K562 (cell line): Measurements from ENCODE around the gene ANKRD11. TPM values are rescaled to one million over a fixed set of nuclear protein-coding genes. Genes with fewer than 3 reads are reported as not detected.
A peak's percentile ranks its signal among the peaks of the same experiment; 100 is the strongest.

ENCODE experiments used
- ARID1B ChIP-seq: fragments of 450-650 bp; IDR thresholded peaks from 2 replicates; pipeline ENCODE4 v1.6.1; 2016; ENCODE audit warnings: antibody characterized with exemption, mild to moderate bottlenecking, inconsistent platforms
- ARID2 ChIP-seq: fragments of 450-650 bp; IDR thresholded peaks from 2 replicates; pipeline ENCODE4 v1.6.1; 2017; ENCODE audit warnings: antibody characterized with exemption, mild to moderate bottlenecking
- ATF7 ChIP-seq: fragments of 450-650 bp; IDR thresholded peaks from 2 replicates; pipeline ENCODE4 v1.7.1; 2014; ENCODE audit warnings: mild to moderate bottlenecking, moderate library complexity
- BRCA1 ChIP-seq, 2 experiments: fragments of 450-650 bp in 1 of 2; sonication (generic) in 1 of 2; formaldehyde crosslinking in 1 of 2; IDR thresholded peaks; 2 replicates each; pipeline versions ENCODE4 v1.5.0 to v1.6.1; 2017 to 2020; ENCODE audit warnings: mild to moderate bottlenecking in 1 of 2, missing genetic modification reagents in 1 of 2
- EGR1 ChIP-seq: fragments of 450-650 bp; conservative IDR thresholded peaks from 2 replicates; pipeline ENCODE4 v1.6.1; 2017; ENCODE audit warnings: mild to moderate bottlenecking
- FIP1L1 ChIP-seq: fragments of 200-400 bp; formaldehyde crosslinking; IDR thresholded peaks from 2 replicates; pipeline ENCODE4 v1.6.1; 2018; ENCODE audit warnings: mild to moderate bottlenecking, low read depth, low read length; ENCODE audit not compliant: poor library complexity, severe bottlenecking
- KDM2B ChIP-seq: fragments of 250-450 bp; sonication (Bioruptor Pico); IDR thresholded peaks from 2 replicates; pipeline ENCODE4 v1.8.0; 2021; ENCODE audit warnings: mild to moderate bottlenecking, moderate library complexity
- KLF6 ChIP-seq: fragments of 250-450 bp; sonication (Bioruptor Pico); IDR thresholded peaks from 2 replicates; pipeline ENCODE4 v1.4.0; 2020; ENCODE audit warnings: mild to moderate bottlenecking, moderate library complexity, borderline replicate concordance
- L3MBTL2 ChIP-seq: fragments of 450-650 bp; IDR thresholded peaks from 2 replicates; pipeline ENCODE4 v1.6.1; 2016; ENCODE audit warnings: mild to moderate bottlenecking, moderate library complexity
- PHF8 ChIP-seq: fragments of 200-600 bp; sonication (generic); IDR thresholded peaks from 2 replicates; pipeline ENCODE4 v1.6.1; 2012; ENCODE audit warnings: mixed run types, mild to moderate bottlenecking, inconsistent platforms, low read length, moderate library complexity, borderline replicate concordance
- POLR2B ChIP-seq: fragments of 450-650 bp; IDR thresholded peaks from 2 replicates; pipeline ENCODE4 v1.6.1; 2018; ENCODE audit warnings: low read depth; ENCODE audit not compliant: partially characterized antibody
- SIN3B ChIP-seq: fragments of 450-650 bp; IDR thresholded peaks from 2 replicates; pipeline ENCODE4 v1.6.1; 2017; ENCODE audit warnings: low read depth, mild to moderate bottlenecking, moderate library complexity
- SRSF9 ChIP-seq: fragments of 200-400 bp; formaldehyde crosslinking; IDR thresholded peaks from 2 replicates; pipeline ENCODE4 v1.6.1; 2017; ENCODE audit warnings: low read depth, low read length, borderline replicate concordance
- polyA plus RNA-seq, 8 experiments: library from polyadenylated mRNA; depleted of rRNA in 4 of 8; stranded (reverse) in 5 of 8; unstranded in 3 of 8; fragments of >200 nt; fragmentation: Nextera tagmentation in 2 of 8; fragmentation: Illumina TruSeq in 1 of 8; extraction: Ambion mirVana in 2 of 8; extraction: Trizol in 1 of 8; gene quantifications; 2 replicates each; pipeline versions ENCODE4 v1.2.1 to v1.2.3, GENCODE V29; 2011 to 2014; ENCODE audit warnings: inconsistent platforms in 1 of 8, missing spikeins in 1 of 8
- total RNA-seq, 7 experiments: library from RNA; depleted of rRNA in 6 of 7; stranded (reverse); fragments of >200 nt in 6 of 7; fragmentation: Illumina TruSeq in 2 of 7; extraction: Trizol in 2 of 7; gene quantifications; 2 replicates each; pipeline versions ENCODE4 v1.2.1 to v1.2.3, GENCODE V29; 2011 to 2021; ENCODE audit warnings: low replicate concordance in 1 of 7
- TF ChIP-seq, protein P1 (sequence below): fragments of 200-800 bp; sonication (Bioruptor generic); IDR thresholded peaks from 2 replicates; pipeline ENCODE4 v1.6.1; 2017; ENCODE audit warnings: missing genetic modification characterization, missing compliant biosample characterization
- TF ChIP-seq, protein P2 (sequence below): fragments of 250-450 bp; sonication (Bioruptor Pico); IDR thresholded peaks from 2 replicates; pipeline ENCODE4 v1.5.1; 2021; ENCODE audit warnings: mild to moderate bottlenecking
- TF ChIP-seq, protein P3 (sequence below), 2 experiments: fragments of 450-650 bp; formaldehyde crosslinking in 1 of 2; IDR thresholded peaks; 2 replicates each; pipeline versions ENCODE4 v1.4.0 to v1.6.1; 2014 to 2020; ENCODE audit warnings: mild to moderate bottlenecking in 2 of 2, borderline replicate concordance in 1 of 2, low read depth in 1 of 2

The ANKRD11 gene
- total and polyA plus RNA-seq, 9 of the 15 experiments (the other 6 are each of a cell fraction or from before 2014, with no cell fraction given): 4.7 to 126 (median 31.7) TPM

DNA sequence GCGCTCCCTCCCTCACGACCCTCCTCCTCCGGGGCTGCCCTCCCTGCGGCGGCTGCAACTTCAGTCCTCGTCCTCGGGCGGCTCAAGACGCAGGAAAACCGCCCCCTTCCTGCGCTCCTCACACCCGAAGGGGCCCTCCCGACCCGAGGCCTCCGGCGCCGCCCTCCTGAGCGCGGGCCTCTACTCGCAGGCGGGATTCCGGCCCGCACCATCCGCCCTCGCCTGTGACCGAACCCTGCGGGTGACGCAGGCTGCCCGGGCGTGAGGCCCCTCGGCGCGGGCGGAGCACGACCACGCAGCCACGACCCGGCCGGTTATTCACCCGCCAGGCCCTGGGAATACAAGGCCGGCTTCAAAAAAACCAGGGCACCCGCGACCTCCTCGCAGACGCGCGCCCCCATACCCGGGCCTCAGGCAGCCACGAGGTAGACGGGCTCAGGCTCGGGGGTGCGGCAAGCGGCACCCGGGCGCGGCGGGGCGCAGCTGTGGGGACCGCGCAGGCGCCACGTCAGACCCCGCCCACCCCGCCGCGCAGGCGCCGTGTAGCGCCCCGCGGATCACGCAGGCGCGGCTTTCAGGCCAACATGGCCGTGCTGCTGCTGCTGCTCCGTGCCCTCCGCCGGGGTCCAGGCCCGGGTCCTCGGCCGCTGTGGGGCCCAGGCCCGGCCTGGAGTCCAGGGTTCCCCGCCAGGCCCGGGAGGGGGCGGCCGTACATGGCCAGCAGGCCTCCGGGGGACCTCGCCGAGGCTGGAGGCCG, 17.7 kb upstream of the ANKRD11 start, which contains the start of gene SPG7 (continued):
- TF ChIP-seq PHF8 (peak; percentile 85; the same call in 1 of the 2 replicates), BRCA1 (IDR thresholded peaks at IDR 0.05) (no peak), BRCA1 (CRISPR knock-in tag; IDR thresholded peaks at IDR 0.05) (peak; percentile 96; the same call in 1 of the 2 replicates), EGR1 (peak; percentile 88), ATF7 (peak; percentile 70; the same call in 1 of the 2 replicates), ARID1B (no peak), ARID2 (0 out of 2 replicates have a peak, but pooled peaks have one; percentile 8), SIN3B (peak; percentile 92), KDM2B (0 out of 2 replicates have a peak, but pooled peaks have one; percentile 57), FIP1L1 (peak; percentile 74), POLR2B (peak; percentile 69), SRSF9 (no peak), L3MBTL2 (peak; percentile 97), KLF6 (no peak)
- TF ChIP-seq, protein P1, sequence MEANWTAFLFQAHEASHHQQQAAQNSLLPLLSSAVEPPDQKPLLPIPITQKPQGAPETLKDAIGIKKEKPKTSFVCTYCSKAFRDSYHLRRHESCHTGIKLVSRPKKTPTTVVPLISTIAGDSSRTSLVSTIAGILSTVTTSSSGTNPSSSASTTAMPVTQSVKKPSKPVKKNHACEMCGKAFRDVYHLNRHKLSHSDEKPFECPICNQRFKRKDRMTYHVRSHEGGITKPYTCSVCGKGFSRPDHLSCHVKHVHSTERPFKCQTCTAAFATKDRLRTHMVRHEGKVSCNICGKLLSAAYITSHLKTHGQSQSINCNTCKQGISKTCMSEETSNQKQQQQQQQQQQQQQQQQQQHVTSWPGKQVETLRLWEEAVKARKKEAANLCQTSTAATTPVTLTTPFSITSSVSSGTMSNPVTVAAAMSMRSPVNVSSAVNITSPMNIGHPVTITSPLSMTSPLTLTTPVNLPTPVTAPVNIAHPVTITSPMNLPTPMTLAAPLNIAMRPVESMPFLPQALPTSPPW: peak; percentile 46
- TF ChIP-seq, protein P2, sequence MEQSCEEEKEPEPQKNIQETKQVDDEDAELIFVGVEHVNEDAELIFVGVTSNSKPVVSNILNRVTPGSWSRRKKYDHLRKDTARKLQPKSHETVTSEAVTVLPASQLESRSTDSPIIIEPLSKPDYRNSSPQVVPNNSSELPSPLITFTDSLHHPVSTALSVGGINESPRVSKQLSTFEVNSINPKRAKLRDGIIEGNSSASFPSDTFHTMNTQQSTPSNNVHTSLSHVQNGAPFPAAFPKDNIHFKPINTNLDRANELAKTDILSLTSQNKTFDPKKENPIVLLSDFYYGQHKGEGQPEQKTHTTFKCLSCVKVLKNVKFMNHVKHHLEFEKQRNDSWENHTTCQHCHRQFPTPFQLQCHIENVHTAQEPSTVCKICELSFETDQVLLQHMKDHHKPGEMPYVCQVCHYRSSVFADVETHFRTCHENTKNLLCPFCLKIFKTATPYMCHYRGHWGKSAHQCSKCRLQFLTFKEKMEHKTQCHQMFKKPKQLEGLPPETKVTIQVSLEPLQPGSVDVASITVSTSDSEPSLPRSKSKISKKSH (CRISPR knock-in tag): no peak
- TF ChIP-seq, protein P3, sequence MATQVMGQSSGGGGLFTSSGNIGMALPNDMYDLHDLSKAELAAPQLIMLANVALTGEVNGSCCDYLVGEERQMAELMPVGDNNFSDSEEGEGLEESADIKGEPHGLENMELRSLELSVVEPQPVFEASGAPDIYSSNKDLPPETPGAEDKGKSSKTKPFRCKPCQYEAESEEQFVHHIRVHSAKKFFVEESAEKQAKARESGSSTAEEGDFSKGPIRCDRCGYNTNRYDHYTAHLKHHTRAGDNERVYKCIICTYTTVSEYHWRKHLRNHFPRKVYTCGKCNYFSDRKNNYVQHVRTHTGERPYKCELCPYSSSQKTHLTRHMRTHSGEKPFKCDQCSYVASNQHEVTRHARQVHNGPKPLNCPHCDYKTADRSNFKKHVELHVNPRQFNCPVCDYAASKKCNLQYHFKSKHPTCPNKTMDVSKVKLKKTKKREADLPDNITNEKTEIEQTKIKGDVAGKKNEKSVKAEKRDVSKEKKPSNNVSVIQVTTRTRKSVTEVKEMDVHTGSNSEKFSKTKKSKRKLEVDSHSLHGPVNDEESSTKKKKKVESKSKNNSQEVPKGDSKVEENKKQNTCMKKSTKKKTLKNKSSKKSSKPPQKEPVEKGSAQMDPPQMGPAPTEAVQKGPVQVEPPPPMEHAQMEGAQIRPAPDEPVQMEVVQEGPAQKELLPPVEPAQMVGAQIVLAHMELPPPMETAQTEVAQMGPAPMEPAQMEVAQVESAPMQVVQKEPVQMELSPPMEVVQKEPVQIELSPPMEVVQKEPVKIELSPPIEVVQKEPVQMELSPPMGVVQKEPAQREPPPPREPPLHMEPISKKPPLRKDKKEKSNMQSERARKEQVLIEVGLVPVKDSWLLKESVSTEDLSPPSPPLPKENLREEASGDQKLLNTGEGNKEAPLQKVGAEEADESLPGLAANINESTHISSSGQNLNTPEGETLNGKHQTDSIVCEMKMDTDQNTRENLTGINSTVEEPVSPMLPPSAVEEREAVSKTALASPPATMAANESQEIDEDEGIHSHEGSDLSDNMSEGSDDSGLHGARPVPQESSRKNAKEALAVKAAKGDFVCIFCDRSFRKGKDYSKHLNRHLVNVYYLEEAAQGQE (IDR thresholded peaks at IDR 0.05; ENCODE audit: borderline replicate concordance): no peak
- TF ChIP-seq, protein P3 (CRISPR knock-in tag; IDR thresholded peaks at IDR 0.05; ENCODE audit: low read depth): 0 out of 2 replicates have a peak, but pooled peaks have one; percentile 54
